NB4 (cell line): ENCODE data around the gene ASRGL1.

ENCODE experiments used
- CTCF ChIP-seq: IDR thresholded peaks from one replicate; pipeline ENCODE4 v1.5.1; 2012; ENCODE audit warnings: low read depth, low read length
- POLR2A ChIP-seq: IDR thresholded peaks from 2 replicates; pipeline ENCODE4 v1.6.1; 2011; ENCODE audit warnings: mild to moderate bottlenecking; ENCODE audit not compliant: insufficient read length; ENCODE audit errors: extremely low read depth
- TF ChIP-seq, protein P1 (sequence below): IDR thresholded peaks from 2 replicates; pipeline ENCODE4 v1.6.1; 2011; ENCODE audit warnings: low read depth, low read length

- TF ChIP-seq CTCF (no peak), POLR2A (no peak)
- TF ChIP-seq, protein P1, sequence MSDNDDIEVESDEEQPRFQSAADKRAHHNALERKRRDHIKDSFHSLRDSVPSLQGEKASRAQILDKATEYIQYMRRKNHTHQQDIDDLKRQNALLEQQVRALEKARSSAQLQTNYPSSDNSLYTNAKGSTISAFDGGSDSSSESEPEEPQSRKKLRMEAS = no peak
Measured at GRCh38 chr11:62413060-62413696, 75.9 kb downstream of the ASRGL1 start.
